ENCODE measurements around the gene ATL1.

DNA sequence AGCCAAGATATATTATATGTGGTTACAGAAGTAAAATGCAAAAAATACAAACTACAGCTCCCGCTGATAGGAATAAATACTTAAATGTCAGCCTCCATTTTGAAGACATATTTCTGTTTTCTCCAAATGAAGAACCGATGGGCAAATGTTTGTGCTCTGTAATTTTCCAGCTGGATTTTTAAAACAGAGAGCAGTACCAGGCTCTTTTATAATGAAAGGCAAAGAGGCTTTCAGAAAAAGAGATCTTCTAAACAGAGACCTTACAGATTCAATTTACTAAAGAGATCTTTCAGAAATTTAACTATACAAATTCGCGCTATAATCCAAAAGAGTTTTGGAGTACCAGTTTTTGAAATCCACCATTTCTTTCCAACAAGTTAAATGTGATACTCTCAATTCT is 47.5 kb upstream of the ATL1 start:
- TF ChIP-seq, protein P1, sequence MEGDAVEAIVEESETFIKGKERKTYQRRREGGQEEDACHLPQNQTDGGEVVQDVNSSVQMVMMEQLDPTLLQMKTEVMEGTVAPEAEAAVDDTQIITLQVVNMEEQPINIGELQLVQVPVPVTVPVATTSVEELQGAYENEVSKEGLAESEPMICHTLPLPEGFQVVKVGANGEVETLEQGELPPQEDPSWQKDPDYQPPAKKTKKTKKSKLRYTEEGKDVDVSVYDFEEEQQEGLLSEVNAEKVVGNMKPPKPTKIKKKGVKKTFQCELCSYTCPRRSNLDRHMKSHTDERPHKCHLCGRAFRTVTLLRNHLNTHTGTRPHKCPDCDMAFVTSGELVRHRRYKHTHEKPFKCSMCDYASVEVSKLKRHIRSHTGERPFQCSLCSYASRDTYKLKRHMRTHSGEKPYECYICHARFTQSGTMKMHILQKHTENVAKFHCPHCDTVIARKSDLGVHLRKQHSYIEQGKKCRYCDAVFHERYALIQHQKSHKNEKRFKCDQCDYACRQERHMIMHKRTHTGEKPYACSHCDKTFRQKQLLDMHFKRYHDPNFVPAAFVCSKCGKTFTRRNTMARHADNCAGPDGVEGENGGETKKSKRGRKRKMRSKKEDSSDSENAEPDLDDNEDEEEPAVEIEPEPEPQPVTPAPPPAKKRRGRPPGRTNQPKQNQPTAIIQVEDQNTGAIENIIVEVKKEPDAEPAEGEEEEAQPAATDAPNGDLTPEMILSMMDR (conservative IDR thresholded peaks at IDR 0.05; ENCODE audit: low read depth in 2 of 2), result no peak
- no peak for TF ChIP-seq EZH2phosphoT487 (IDR thresholded peaks at IDR 0.05; ENCODE audit: unreplicated experiment)
- TF ChIP-seq JUNB (IDR thresholded peaks at IDR 0.05; ENCODE audit: unreplicated experiment), result no peak

All from GM23338 (cell line).